ENCODE measurements around the gene MED15. TPM values are rescaled to one million over a fixed set of nuclear protein-coding genes. Genes with fewer than 3 reads are reported as not detected.
A peak's percentile ranks its signal among the peaks of the same experiment; 100 is the strongest.
"Not testable (repeated sequence)": the region's sequence is repeated elsewhere in the genome, so short reads cannot be mapped to it uniquely, and the experiment has no call there.

Gene MED15
- polyA plus RNA-seq, 5 donors, result 38.1 to 62.5 (median 50.7) TPM

- not testable (repeated sequence) for DNase-seq
Observed at GRCh38 chr22:20594486-20594885, 87.1 kb downstream of the MED15 start.

- no peak for DNase-seq
Observed at GRCh38 chr22:20595461-20595860, 88.1 kb downstream of the MED15 start.

GRCh38 chr22:20599117-20599516, 91.7 kb downstream of the MED15 start:
- DNase-seq, result no peak

GRCh38 chr22:20600137-20600673, 92.8 kb downstream of the MED15 start:
- DNase-seq, result no peak

- DNase-seq, result no peak
Observed at GRCh38 chr22:20601308-20601707, 93.9 kb downstream of the MED15 start.

GRCh38 chr22:20602609-20603164, 95.3 kb downstream of the MED15 start:
- DNase-seq, result no peak

GRCh38 chr22:20604092-20604747, 96.8 kb downstream of the MED15 start:
- no peak for DNase-seq

GRCh38 chr22:20604776-20605221, 97.4 kb downstream of the MED15 start:
- DNase-seq, result no peak

- DNase-seq, result no peak
Observed at GRCh38 chr22:20605328-20605727, 97.9 kb downstream of the MED15 start.

GRCh38 chr22:20606041-20606783, 98.8 kb downstream of the MED15 start:
- peak; percentile 74 to 76 for DNase-seq

- no peak for DNase-seq
Observed at GRCh38 chr22:20606784-20607128, 99.3 kb downstream of the MED15 start.

GRCh38 chr22:20607157-20607907, 99.9 kb downstream of the MED15 start:
- DNase-seq, result no peak

GRCh38 chr22:20610243-20610686, 102.9 kb downstream of the MED15 start:
- DNase-seq, result no peak

- DNase-seq, result no peak
Observed at GRCh38 chr22:20610757-20611156, 103.3 kb downstream of the MED15 start.

- no peak for DNase-seq
Observed at GRCh38 chr22:20611418-20611817, 104.0 kb downstream of the MED15 start.

GRCh38 chr22:20613301-20613700, 105.9 kb downstream of the MED15 start:
- no peak for DNase-seq

- no peak for DNase-seq
Observed at GRCh38 chr22:20615021-20615420, 107.6 kb downstream of the MED15 start.

- DNase-seq, result no peak
Observed at GRCh38 chr22:20615533-20616450, 108.4 kb downstream of the MED15 start.

- DNase-seq, result no peak
Observed at GRCh38 chr22:20616451-20617043, 109.1 kb downstream of the MED15 start.

- no peak for DNase-seq
Observed at GRCh38 chr22:20618488-20618887, 111.1 kb downstream of the MED15 start.
